Measurements from ENCODE around the gene PIP5K1B. TPM values are rescaled to one million over a fixed set of nuclear protein-coding genes. Genes with fewer than 3 reads are reported as not detected.

PIP5K1B gene
- total RNA-seq, 2 experiments from 2014 or later: 1.5 to 2.3 TPM

- peaks cover 33% of the 10 kb centered on the region for H3K4me1 Mint-ChIP-seq
- H3K27me3 Mint-ChIP-seq: peaks cover 6% of the 10 kb centered on the region
- no peaks in the 10 kb centered on the region for H3K36me3 Mint-ChIP-seq (ENCODE audit: low read depth)
- peak; percentile 70 for DNase-seq
- CTCF ChIA-PET: interaction anchor here (0.6 to 3.3 kb wide), 49 partner anchors 9 to 431 kb away, joined by 3 to 20 read pairs (median 4); partner anchors contain the start of gene PIP5K1B
- H3K27ac Mint-ChIP-seq: no peak overlapping the region
- no peak overlapping the region for H3K4me3 Mint-ChIP-seq
- POLR2A ChIA-PET: interaction anchor here (0.9 to 1.2 kb wide), 2 partner anchors 19 to 220 kb away, joined by 3 read pairs; a partner anchor contains a TSS
- H3K9me3 Mint-ChIP-seq: no peaks in the 10 kb centered on the region
Measured at GRCh38 chr9:68999393-69000105, 294.5 kb downstream of the PIP5K1B start.

GRCh38 chr9:69001921-69002320 is 296.9 kb downstream of the PIP5K1B start:
- Mint-ChIP-seq H3K9me3 (no peaks in the 10 kb centered on the region), H3K4me1 (peaks cover 21% of the 10 kb centered on the region), H3K4me3 (no peak overlapping the region), H3K36me3 (ENCODE audit: low read depth) (no peaks in the 10 kb centered on the region), H3K27ac (no peak overlapping the region), H3K27me3 (peaks cover 11% of the 10 kb centered on the region)
- POLR2A ChIA-PET: no interaction called here
- no peak for DNase-seq
- CTCF ChIA-PET: interaction anchor here (1.7 to 2.5 kb wide), 2 partner anchors 26 to 419 kb away, joined by 5 to 15 read pairs; no protein-coding TSS in a partner anchor

GRCh38 chr9:69003051-69003450 is 298.0 kb downstream of the PIP5K1B start:
- no peak for DNase-seq
- Mint-ChIP-seq H3K4me3 (no peak overlapping the region), H3K36me3 (ENCODE audit: low read depth) (no peaks in the 10 kb centered on the region), H3K4me1 (peaks cover 15% of the 10 kb centered on the region), H3K27me3 (peaks cover 13% of the 10 kb centered on the region), H3K27ac (no peak overlapping the region), H3K9me3 (no peaks in the 10 kb centered on the region)
- ChIA-PET CTCF (interaction anchor here (0.6 to 2.5 kb wide), 6 partner anchors 16 to 420 kb away, joined by 3 to 15 read pairs (median 4); partner anchors contain the start of gene FXN), POLR2A (interaction anchor here (0.7 kb wide), 1 partner anchor 27 kb away, joined by 3 read pairs; no protein-coding TSS in a partner anchor)

DNA sequence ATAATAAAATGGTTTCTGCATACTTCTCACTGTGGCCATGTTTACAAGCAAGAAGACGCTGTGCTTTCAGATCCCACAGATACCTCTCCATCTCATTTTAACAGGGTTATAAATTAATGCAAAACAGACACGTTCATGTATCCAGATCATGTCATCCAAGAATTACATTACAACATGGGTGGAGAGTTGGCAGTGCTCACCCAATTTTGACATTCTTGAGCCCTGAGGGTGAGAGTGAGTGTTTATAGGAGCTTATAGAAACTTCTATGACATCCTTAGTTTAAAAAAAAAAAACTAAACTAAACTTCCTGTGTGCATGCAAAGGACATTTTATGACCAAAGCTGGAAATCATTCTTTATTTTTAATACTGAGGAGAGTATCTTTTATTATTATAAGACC is 299.8 kb downstream of the PIP5K1B start:
- no peak for DNase-seq
- Mint-ChIP-seq H3K27me3 (peaks cover 20% of the 10 kb centered on the region), H3K4me1 (no peaks in the 10 kb centered on the region), H3K4me3 (no peak overlapping the region), H3K27ac (no peak overlapping the region), H3K36me3 (ENCODE audit: low read depth) (no peaks in the 10 kb centered on the region), H3K9me3 (no peaks in the 10 kb centered on the region)
- POLR2A ChIA-PET: interaction anchor here (1.6 kb wide), 1 partner anchor 32 kb away, joined by 6 read pairs; no protein-coding TSS in a partner anchor
- CTCF ChIA-PET: interaction anchor here (0.6 to 2.5 kb wide), 8 partner anchors 8 to 421 kb away, joined by 3 to 9 read pairs (median 3); partner anchors contain the start of genes FXN and PRKACG

DNA sequence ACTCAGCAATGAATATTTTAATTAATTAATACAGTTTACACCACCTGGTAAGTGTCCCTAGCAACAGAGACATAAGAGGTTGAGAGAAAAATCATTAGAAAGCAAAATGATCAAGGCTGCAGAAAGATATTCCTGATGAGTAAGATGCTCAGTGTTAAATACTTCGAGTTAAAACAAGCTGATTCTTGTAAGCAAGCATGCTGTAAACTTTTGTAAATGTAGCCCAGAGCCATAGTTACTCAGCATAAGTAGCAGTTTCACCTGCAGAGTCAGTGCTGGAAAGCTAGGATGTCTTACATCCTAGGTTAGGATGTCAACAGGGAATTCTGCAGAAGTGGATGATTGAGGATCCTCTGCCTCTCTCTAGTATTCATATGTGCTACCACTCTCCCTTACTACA is 304.7 kb downstream of the PIP5K1B start:
- no peak for DNase-seq
- no peak overlapping the region for H3K27ac Mint-ChIP-seq
- ChIA-PET CTCF (interaction anchor here (0.6 to 3.1 kb wide), 4 partner anchors 10 to 145 kb away, joined by 3 to 15 read pairs (median 6); partner anchors contain the start of gene FXN), POLR2A (interaction anchor here (4.6 kb wide), 1 partner anchor 10 kb away, joined by 17 read pairs; no protein-coding TSS in a partner anchor)
- no peaks in the 10 kb centered on the region for H3K36me3 Mint-ChIP-seq (ENCODE audit: low read depth)
- peaks cover 23% of the 10 kb centered on the region for H3K4me1 Mint-ChIP-seq
- no peaks in the 10 kb centered on the region for H3K9me3 Mint-ChIP-seq
- H3K27me3 Mint-ChIP-seq: peaks cover 39% of the 10 kb centered on the region
- no peak overlapping the region for H3K4me3 Mint-ChIP-seq

DNA sequence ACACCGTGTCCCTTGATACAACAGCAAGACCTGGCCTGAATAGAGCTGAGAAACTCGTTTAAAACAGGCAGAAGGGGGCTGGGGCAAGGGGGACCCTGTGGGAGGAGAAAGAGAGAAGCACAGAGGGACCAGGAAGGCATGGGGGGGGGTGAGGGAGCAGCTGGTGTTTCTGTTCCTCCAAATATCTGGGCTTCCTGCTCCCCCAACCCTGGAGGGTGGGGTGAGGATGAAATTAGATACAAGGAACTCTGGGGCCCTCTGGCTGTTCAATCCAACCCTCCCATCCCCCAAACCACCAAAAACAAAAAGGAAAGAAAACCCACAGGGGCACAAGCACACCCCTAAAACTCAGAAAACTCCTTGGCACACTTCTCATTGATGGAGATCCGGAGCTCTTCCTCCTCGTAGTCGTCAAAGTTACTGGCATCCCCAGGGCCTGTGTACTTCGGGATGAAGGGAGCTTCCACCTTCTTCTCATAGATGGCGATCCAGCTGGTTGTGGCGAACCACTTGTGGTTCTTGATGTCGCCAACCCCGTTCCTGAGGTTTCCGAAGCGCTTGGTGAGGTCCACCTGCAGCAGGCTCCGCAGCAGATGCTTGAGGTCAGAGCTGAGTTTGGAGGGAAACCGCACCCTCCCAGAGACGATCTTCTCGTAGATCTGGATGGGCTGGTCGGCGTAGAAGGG is 307.8 kb downstream of the PIP5K1B start:
- CTCF ChIA-PET: interaction anchor here (0.6 to 2.5 kb wide), 6 partner anchors 8 to 1364 kb away, joined by 3 to 6 read pairs (median 4); partner anchors contain the start of gene FXN
- Mint-ChIP-seq H3K4me3 (peak overlapping the region; percentile 40), H3K27ac (peak overlapping the region; percentile 23), H3K36me3 (ENCODE audit: low read depth) (no peaks in the 10 kb centered on the region), H3K27me3 (peaks cover 51% of the 10 kb centered on the region), H3K4me1 (peaks cover 26% of the 10 kb centered on the region), H3K9me3 (no peaks in the 10 kb centered on the region)
- POLR2A ChIA-PET: interaction anchor here (0.8 to 4.6 kb wide), 4 partner anchors 7 to 117 kb away, joined by 4 to 17 read pairs (median 4); no protein-coding TSS in a partner anchor
- DNase-seq: peak; percentile 50

DNA sequence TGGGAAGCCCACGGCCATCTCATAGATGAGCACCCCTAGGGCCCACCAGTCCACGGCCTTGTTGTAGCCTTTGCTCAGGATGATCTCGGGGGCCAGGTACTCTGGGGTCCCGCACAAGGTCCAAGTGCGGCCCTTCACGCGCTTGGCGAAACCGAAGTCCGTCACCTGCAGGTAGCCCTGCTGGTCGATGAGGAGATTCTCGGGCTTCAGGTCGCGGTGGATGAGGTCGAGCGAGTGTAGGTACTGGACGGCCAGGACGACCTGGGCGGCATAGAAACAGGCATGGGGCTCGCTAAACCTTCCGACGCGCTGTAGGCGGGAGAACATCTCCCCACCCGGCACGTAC is 308.3 kb downstream of the PIP5K1B start:
- no peak overlapping the region for H3K27ac Mint-ChIP-seq
- H3K27me3 Mint-ChIP-seq: peaks cover 48% of the 10 kb centered on the region
- ChIA-PET POLR2A (interaction anchor here (0.8 to 1.6 kb wide), 3 partner anchors 11 to 117 kb away, joined by 4 read pairs; no protein-coding TSS in a partner anchor), CTCF (interaction anchor here (1.0 to 2.5 kb wide), 4 partner anchors 9 to 17 kb away, joined by 3 to 6 read pairs (median 6); no protein-coding TSS in a partner anchor)
- no peak for DNase-seq
- H3K36me3 Mint-ChIP-seq (ENCODE audit: low read depth): no peaks in the 10 kb centered on the region
- no peaks in the 10 kb centered on the region for H3K9me3 Mint-ChIP-seq
- peaks cover 29% of the 10 kb centered on the region for H3K4me1 Mint-ChIP-seq
- no peak overlapping the region for H3K4me3 Mint-ChIP-seq

DNA sequence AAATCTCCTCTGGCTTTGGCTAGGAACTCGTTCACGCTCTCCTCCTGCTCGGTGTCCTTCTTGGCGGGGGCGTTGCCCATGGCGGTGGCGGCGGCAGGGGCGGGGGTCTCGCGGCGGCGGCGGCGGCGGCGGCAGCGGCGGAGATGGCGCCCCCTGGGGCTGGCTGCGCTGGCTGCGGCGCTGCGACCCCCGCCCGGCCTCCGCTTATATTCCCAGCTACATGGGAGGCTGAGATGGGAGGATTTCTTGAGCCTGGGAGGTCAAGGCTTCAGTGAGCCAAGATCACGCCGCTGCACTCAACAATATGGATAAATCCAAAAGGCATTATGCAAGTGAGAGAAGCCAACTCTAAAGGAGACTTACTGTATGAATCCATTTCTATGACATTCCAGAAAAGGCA is 309.0 kb downstream of the PIP5K1B start, which contains the start of gene PRKACG:
TSS of gene PRKACG (minus strand) at position 101 of the 400 bp plus-strand sequence. CDS start at position 80, 21 bp downstream.
- H3K36me3 Mint-ChIP-seq (ENCODE audit: low read depth): no peaks in the 10 kb centered on the region
- ChIA-PET CTCF (interaction anchor here (1.6 to 2.5 kb wide), 2 partner anchors 10 to 18 kb away, joined by 6 read pairs; no protein-coding TSS in a partner anchor), POLR2A (interaction anchor here (1.6 kb wide), 1 partner anchor 10 kb away, joined by 4 read pairs; no protein-coding TSS in a partner anchor)
- peak within 1 kb of the TSS; percentile 23 for H3K27ac Mint-ChIP-seq
- no peaks in the 10 kb centered on the region for H3K9me3 Mint-ChIP-seq
- peaks cover 36% of the 10 kb centered on the region for H3K4me1 Mint-ChIP-seq
- no peak for DNase-seq
- H3K27me3 Mint-ChIP-seq: peaks cover 45% of the 10 kb centered on the region
- peak within 1 kb of the TSS; percentile 40 for H3K4me3 Mint-ChIP-seq

- ChIA-PET CTCF (interaction anchor here (1.7 kb wide), 1 partner anchor 12 kb away, joined by 5 read pairs; no protein-coding TSS in a partner anchor), POLR2A (no interaction called here)
- Mint-ChIP-seq H3K9me3 (no peaks in the 10 kb centered on the region), H3K27ac (no peak overlapping the region), H3K27me3 (peaks cover 36% of the 10 kb centered on the region), H3K4me3 (no peak overlapping the region), H3K4me1 (peaks cover 55% of the 10 kb centered on the region), H3K36me3 (ENCODE audit: low read depth) (no peaks in the 10 kb centered on the region)
- DNase-seq: no peak
Measured at GRCh38 chr9:69016191-69017096, 311.4 kb downstream of the PIP5K1B start.

GRCh38 chr9:69018737-69019136 is 313.7 kb downstream of the PIP5K1B start:
- POLR2A ChIA-PET: interaction anchor here (2.1 to 2.2 kb wide), 2 partner anchors 8 to 10 kb away, joined by 11 to 17 read pairs; no protein-coding TSS in a partner anchor

GRCh38 chr9:69019808-69020207 is 314.8 kb downstream of the PIP5K1B start:
- POLR2A ChIA-PET: interaction anchor here (0.6 to 2.8 kb wide), 7 partner anchors 9 to 240 kb away, joined by 3 to 21 read pairs (median 7); partner anchors contain the start of gene FXN
- Mint-ChIP-seq H3K9me3 (no peaks in the 10 kb centered on the region), H3K4me1 (peaks cover 60% of the 10 kb centered on the region), H3K27me3 (peaks cover 21% of the 10 kb centered on the region), H3K36me3 (ENCODE audit: low read depth) (no peaks in the 10 kb centered on the region), H3K27ac (peak overlapping the region; percentile 91), H3K4me3 (peak overlapping the region; percentile 21)
- CTCF ChIA-PET: interaction anchor here (0.6 to 3.0 kb wide), 23 partner anchors 10 to 1205 kb away, joined by 3 to 33 read pairs (median 4); partner anchors contain the start of gene FXN
- DNase-seq: peak; percentile 73

More at GRCh38 chr9:69018737-69019136, 313.7 kb downstream of the PIP5K1B start:
- Mint-ChIP-seq H3K36me3 (ENCODE audit: low read depth) (no peaks in the 10 kb centered on the region), H3K4me1 (peaks cover 55% of the 10 kb centered on the region), H3K27ac (peak overlapping the region; percentile 91), H3K4me3 (no peak overlapping the region), H3K27me3 (peaks cover 24% of the 10 kb centered on the region), H3K9me3 (no peaks in the 10 kb centered on the region)
- CTCF ChIA-PET: interaction anchor here (2.1 to 3.0 kb wide), 6 partner anchors 9 to 21 kb away, joined by 9 to 33 read pairs (median 20); partner anchors contain the start of gene FXN
- no peak for DNase-seq

All from activated CD4-positive, alpha-beta memory T cell treated with anti-CD3 and anti-CD28 coated beads, Interleukin-2, amount 10 ng/mL, durations not matched to agents 7 days and 5 days (primary cell).